ENCODE measurements around the gene ZNF181. TPM values are rescaled to one million over a fixed set of nuclear protein-coding genes. Genes with fewer than 3 reads are reported as not detected.
A peak's percentile ranks its signal among the peaks of the same experiment; 100 is the strongest.

Gene ZNF181
- total RNA-seq, 6 experiments from 2014 or later: 5.3 to 10.1 (median 8.0) TPM

DNA sequence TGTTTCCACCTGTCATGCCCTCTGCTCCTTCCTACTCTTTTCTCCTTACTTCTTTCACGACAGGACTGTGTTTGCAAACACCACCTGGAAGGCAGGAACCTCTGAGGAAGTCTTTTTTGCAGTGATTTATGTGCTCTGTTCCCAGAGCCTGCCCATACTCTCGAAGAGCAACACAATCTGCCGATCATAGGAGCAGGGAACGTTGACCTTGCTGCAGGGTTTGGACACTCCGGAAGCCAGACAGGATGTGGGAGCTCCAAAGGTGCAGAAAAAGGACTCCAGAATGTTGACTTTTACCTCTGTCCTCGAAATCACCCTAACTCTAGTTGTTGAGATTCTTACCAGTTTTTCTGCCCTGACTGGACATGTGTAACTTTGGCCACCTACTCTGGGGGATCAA, 8.6 kb upstream of the ZNF181 start:
- ATAC-seq: no peak
- TF ChIP-seq, protein P1, sequence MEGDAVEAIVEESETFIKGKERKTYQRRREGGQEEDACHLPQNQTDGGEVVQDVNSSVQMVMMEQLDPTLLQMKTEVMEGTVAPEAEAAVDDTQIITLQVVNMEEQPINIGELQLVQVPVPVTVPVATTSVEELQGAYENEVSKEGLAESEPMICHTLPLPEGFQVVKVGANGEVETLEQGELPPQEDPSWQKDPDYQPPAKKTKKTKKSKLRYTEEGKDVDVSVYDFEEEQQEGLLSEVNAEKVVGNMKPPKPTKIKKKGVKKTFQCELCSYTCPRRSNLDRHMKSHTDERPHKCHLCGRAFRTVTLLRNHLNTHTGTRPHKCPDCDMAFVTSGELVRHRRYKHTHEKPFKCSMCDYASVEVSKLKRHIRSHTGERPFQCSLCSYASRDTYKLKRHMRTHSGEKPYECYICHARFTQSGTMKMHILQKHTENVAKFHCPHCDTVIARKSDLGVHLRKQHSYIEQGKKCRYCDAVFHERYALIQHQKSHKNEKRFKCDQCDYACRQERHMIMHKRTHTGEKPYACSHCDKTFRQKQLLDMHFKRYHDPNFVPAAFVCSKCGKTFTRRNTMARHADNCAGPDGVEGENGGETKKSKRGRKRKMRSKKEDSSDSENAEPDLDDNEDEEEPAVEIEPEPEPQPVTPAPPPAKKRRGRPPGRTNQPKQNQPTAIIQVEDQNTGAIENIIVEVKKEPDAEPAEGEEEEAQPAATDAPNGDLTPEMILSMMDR (IDR thresholded peaks at IDR 0.05): no peak
- TF ChIP-seq POLR2A (IDR thresholded peaks at IDR 0.05): no peak
- DNase-seq: no peak
- WGBS (ENCODE audit: insufficient coverage, low coverage, low lambda C conversion rate, missing lambda C conversion rate): 18% methylated on average over 6 of the region's 6 CpGs
- no peak overlapping the region for H3K4me3 ChIP-seq
- no peaks in the 10 kb centered on the region for H3K27me3 ChIP-seq
- no peaks in the 10 kb centered on the region for H3K9me3 ChIP-seq
- no peaks in the 10 kb centered on the region for H3K4me1 ChIP-seq
- no peak overlapping the region for H3K27ac ChIP-seq
- H3K36me3 ChIP-seq: no peaks in the 10 kb centered on the region
- intact Hi-C loops (cut with DNase I): no loop called here

DNA sequence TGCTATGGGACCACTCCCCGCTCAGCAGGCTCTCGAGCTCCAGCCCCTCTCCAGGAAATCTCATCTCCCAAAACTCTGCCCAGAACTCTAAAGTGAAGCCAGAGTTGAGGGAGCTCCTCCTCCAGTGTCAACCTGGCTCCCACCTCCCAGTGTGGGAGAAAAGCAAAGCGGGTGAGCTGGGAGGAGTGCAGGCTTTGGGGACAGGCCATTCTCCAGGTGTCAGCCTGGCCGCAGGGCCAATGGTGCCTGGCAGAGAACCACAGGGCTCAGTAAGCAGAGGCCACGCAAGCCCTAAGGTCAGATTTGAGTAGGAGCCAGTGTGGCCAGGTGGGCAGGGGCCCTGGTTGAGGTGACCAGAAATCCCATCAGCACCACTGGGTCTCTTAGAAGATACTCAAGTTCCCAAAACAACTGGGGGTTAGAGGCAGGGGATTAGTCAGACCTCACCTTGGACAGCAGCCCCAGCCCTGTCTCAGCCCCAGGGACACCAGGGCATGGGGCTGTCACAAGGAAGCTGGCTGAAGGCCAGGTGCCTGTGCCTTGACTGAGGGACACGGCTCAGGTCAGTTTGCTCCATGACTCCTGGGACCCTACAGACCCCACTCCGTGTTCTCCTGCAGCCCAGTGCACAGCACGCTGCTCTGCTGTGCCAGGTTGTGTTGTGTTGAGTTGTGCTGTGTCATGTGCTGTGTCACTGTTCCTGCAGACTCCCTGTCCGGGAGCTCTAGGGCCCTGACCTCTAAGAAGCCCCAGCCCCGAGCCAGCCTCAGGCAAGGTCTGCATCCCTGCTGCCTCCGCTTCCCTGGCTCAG, 2.8 kb upstream of the ZNF181 start:
- no peaks in the 10 kb centered on the region for H3K36me3 ChIP-seq
- DNase-seq (no peak), ATAC-seq (no peak)
- H3K9me3 ChIP-seq: no peaks in the 10 kb centered on the region
- peaks cover 0 to 14% (median 0%) of the 10 kb centered on the region in 4 donors for H3K4me1 ChIP-seq
- H3K27ac ChIP-seq: no peak overlapping the region
- no peaks in the 10 kb centered on the region for H3K27me3 ChIP-seq
- 92% methylated on average over 2 of the region's 11 CpGs for WGBS (ENCODE audit: insufficient coverage, low coverage, low lambda C conversion rate, missing lambda C conversion rate)
- TF ChIP-seq, protein P1 (IDR thresholded peaks at IDR 0.05): no peak
- no peak for TF ChIP-seq POLR2A (IDR thresholded peaks at IDR 0.05)
- intact Hi-C loops (cut with DNase I): no loop called here
- no peak overlapping the region for H3K4me3 ChIP-seq

DNA sequence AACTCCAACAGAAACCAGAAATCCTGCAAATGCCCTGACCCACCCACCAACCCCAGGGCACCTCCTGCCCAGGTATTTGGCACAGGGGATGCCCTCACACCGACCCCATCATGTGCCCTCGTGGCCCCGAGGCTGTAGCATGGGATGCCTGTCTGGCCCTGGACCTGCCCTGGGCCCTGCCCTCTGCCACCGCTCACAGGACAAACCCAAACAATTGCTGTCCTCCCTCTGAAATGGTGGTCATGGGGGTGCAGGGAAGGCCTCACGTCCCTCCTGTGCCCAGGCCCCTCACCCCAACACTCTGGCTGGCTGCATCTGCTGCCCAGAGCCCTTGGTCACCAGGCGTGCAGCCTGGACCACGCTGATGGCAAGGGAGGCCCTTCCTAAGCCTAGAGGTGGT, 2.1 kb upstream of the ZNF181 start:
- no peak overlapping the region for H3K4me3 ChIP-seq
- no peaks in the 10 kb centered on the region for H3K36me3 ChIP-seq
- H3K4me1 ChIP-seq: peaks cover 0 to 14% (median 0%) of the 10 kb centered on the region in 4 donors
- DNase-seq: no peak
- no peaks in the 10 kb centered on the region for H3K9me3 ChIP-seq
- ATAC-seq: no peak
- no peak overlapping the region for H3K27ac ChIP-seq
- no peaks in the 10 kb centered on the region for H3K27me3 ChIP-seq
- no CpG with 5 or more reads among the region's 7 CpGs for whole genome bisulfite sequencing (ENCODE audit: insufficient coverage, low coverage, low lambda C conversion rate, missing lambda C conversion rate)
- TF ChIP-seq POLR2A (IDR thresholded peaks at IDR 0.05): no peak
- TF ChIP-seq, protein P1 (IDR thresholded peaks at IDR 0.05): no peak
- intact Hi-C loops (cut with DNase I): no loop called here

DNA sequence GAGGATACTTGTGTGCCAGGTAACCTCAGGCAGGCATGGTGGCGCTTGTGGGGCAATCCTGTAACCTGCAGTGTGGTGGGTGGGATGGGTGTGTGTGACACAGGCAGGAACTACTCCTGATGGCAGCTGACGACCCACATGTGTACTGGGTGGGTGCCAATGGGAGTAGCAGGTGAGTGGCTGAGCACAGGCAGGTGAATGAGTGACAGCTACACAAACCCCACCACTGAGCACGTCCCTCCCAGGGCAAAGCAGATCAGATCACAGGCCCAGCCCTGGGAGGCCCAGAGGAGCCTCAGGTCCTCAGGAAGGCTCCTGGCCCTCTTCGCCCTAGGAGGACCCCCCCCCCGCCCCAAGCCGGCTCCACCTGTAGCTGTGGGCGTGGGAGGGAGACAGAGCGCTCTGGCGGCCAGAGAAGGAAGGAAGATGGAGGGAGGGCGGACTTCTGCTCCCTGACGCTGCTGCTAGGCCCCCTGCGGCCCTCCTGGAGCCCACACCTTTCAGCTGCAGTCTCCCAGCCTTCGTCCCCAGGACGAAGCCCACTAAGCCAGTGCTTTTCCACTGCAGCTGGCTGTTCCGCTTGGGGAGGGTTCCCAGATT, 1.3 kb upstream of the ZNF181 start:
- Histone ChIP-seq H3K36me3 (peaks cover 0 to 2% (median 0%) of the 10 kb centered on the region in 4 donors), H3K4me1 (peaks cover 0 to 14% (median 0%) of the 10 kb centered on the region in 4 donors), H3K4me3 (peak overlapping the region; percentile 81 to 88 (median 85)), H3K27me3 (no peaks in the 10 kb centered on the region), H3K27ac (peak overlapping the region; percentile 95 to 98 (median 98)), H3K9me3 (peaks cover 0 to 5% (median 0%) of the 10 kb centered on the region in 4 donors)
- 10% methylated on average over 7 of the region's 15 CpGs for WGBS (ENCODE audit: insufficient coverage, low coverage, low lambda C conversion rate, missing lambda C conversion rate)
- TF ChIP-seq POLR2A (IDR thresholded peaks at IDR 0.05): no peak
- TF ChIP-seq, protein P1 (IDR thresholded peaks at IDR 0.05): no peak
- ATAC-seq (no peak), DNase-seq (no peak)
- intact Hi-C loops (cut with DNase I): no loop called here
